ENCODE results near the gene RPS14. TPM values are rescaled to one million over a fixed set of nuclear protein-coding genes. Genes with fewer than 3 reads are reported as not detected.

The RPS14 gene
- polyA plus RNA-seq, 1 donor from 2014 or later, result 3,490 TPM

DNA sequence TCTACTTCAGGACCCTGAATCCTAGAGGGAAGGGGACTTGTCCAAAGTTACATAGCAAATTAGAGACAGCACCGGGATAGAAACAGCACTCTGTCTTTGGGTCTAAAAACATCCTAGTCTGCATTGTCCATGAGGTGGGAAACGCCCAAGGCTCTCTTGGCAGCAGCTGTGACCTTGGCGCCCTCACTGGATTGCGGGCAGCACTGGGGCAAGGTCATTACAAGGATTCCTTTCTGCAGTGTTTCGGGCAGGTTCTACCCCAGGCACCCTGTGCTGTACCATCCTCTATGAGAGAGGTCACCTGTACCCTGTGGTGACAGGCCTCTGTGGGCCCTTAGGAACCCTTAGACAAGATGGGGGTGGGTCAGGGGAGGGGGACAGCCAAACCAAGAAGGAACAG lies 45.4 kb downstream of the RPS14 start:
- no peak overlapping the region for H3K4me3 ChIP-seq (ENCODE audit: low read length)
- no peak overlapping the region for H3K9ac ChIP-seq (ENCODE audit: low read length)
- no peak for TF ChIP-seq EP300 (conservative IDR thresholded peaks at IDR 0.05; ENCODE audit: poor library complexity, severe bottlenecking)
- H3K9me3 ChIP-seq (ENCODE audit: low read length), result no peaks in the 10 kb centered on the region
- H2AFZ ChIP-seq (ENCODE audit: low read depth, low read length), result no peak overlapping the region
- no peaks in the 10 kb centered on the region for H3K9me2 ChIP-seq (ENCODE audit: insufficient read depth, low read length)
- no peaks in the 10 kb centered on the region for H3K36me3 ChIP-seq (ENCODE audit: insufficient read depth, low read length)
- H3K79me2 ChIP-seq (replicated peaks; ENCODE audit: insufficient read depth, low read length), result no peaks in the 10 kb centered on the region
- no peaks in the 10 kb centered on the region for H4K20me1 ChIP-seq (ENCODE audit: insufficient read depth)
- H3K27ac ChIP-seq (ENCODE audit: low read length), result no peak overlapping the region
- H3K4me2 ChIP-seq (ENCODE audit: low read length), result no peak overlapping the region
- H3F3A ChIP-seq (ENCODE audit: insufficient read depth, low read length, poor library complexity, severe bottlenecking), result no peaks in the 10 kb centered on the region
- no peaks in the 10 kb centered on the region for H3K27me3 ChIP-seq (ENCODE audit: insufficient read depth, low read depth, low read length)

GRCh38 chr5:150402901-150403342 lies 46.6 kb downstream of the RPS14 start:
- H3K27ac ChIP-seq (ENCODE audit: low read length), result no peak overlapping the region

More at GRCh38 chr5:150402901-150403342, 46.6 kb downstream of the RPS14 start:
- Histone ChIP-seq H2AFZ (ENCODE audit: low read depth, low read length) (no peak overlapping the region), H3K4me3 (ENCODE audit: low read length) (no peak overlapping the region), H3K79me2 (replicated peaks; ENCODE audit: insufficient read depth, low read length) (no peaks in the 10 kb centered on the region), H3K4me2 (ENCODE audit: low read length) (no peak overlapping the region), H3K36me3 (ENCODE audit: insufficient read depth, low read length) (no peaks in the 10 kb centered on the region), H3F3A (ENCODE audit: insufficient read depth, low read length, poor library complexity, severe bottlenecking) (no peaks in the 10 kb centered on the region), H4K20me1 (ENCODE audit: insufficient read depth) (no peaks in the 10 kb centered on the region), H3K9me3 (ENCODE audit: low read length) (no peaks in the 10 kb centered on the region), H3K9ac (ENCODE audit: low read length) (no peak overlapping the region), H3K27me3 (ENCODE audit: insufficient read depth, low read depth, low read length) (no peaks in the 10 kb centered on the region), H3K9me2 (ENCODE audit: insufficient read depth, low read length) (no peaks in the 10 kb centered on the region)
- TF ChIP-seq EZH2 (IDR thresholded peaks at IDR 0.05; ENCODE audit: borderline replicate concordance, insufficient read depth, low read length, poor library complexity, severe bottlenecking) (no peak), CTCF (IDR thresholded peaks at IDR 0.05; ENCODE audit: poor library complexity, severe bottlenecking) (no peak), SMC3 (conservative IDR thresholded peaks at IDR 0.05; ENCODE audit: poor library complexity) (no peak), EP300 (conservative IDR thresholded peaks at IDR 0.05; ENCODE audit: poor library complexity, severe bottlenecking) (no peak), POLR2AphosphoS5 (IDR thresholded peaks at IDR 0.05) (no peak), TAF1 (IDR thresholded peaks at IDR 0.05; ENCODE audit: low read depth) (no peak), MXI1 (conservative IDR thresholded peaks at IDR 0.05; ENCODE audit: poor library complexity, severe bottlenecking) (no peak), RAD21 (conservative IDR thresholded peaks at IDR 0.05) (no peak)
- TF ChIP-seq, protein P1, sequence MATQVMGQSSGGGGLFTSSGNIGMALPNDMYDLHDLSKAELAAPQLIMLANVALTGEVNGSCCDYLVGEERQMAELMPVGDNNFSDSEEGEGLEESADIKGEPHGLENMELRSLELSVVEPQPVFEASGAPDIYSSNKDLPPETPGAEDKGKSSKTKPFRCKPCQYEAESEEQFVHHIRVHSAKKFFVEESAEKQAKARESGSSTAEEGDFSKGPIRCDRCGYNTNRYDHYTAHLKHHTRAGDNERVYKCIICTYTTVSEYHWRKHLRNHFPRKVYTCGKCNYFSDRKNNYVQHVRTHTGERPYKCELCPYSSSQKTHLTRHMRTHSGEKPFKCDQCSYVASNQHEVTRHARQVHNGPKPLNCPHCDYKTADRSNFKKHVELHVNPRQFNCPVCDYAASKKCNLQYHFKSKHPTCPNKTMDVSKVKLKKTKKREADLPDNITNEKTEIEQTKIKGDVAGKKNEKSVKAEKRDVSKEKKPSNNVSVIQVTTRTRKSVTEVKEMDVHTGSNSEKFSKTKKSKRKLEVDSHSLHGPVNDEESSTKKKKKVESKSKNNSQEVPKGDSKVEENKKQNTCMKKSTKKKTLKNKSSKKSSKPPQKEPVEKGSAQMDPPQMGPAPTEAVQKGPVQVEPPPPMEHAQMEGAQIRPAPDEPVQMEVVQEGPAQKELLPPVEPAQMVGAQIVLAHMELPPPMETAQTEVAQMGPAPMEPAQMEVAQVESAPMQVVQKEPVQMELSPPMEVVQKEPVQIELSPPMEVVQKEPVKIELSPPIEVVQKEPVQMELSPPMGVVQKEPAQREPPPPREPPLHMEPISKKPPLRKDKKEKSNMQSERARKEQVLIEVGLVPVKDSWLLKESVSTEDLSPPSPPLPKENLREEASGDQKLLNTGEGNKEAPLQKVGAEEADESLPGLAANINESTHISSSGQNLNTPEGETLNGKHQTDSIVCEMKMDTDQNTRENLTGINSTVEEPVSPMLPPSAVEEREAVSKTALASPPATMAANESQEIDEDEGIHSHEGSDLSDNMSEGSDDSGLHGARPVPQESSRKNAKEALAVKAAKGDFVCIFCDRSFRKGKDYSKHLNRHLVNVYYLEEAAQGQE (IDR thresholded peaks at IDR 0.05; ENCODE audit: borderline replicate concordance), result no peak

All from neural cell (in vitro differentiated cells).